ENCODE data around the gene UBE2E1. TPM values are rescaled to one million over a fixed set of nuclear protein-coding genes. Genes with fewer than 3 reads are reported as not detected.

Gene UBE2E1
- total RNA-seq, 1 donor from 2014 or later = 87.8 TPM

DNA sequence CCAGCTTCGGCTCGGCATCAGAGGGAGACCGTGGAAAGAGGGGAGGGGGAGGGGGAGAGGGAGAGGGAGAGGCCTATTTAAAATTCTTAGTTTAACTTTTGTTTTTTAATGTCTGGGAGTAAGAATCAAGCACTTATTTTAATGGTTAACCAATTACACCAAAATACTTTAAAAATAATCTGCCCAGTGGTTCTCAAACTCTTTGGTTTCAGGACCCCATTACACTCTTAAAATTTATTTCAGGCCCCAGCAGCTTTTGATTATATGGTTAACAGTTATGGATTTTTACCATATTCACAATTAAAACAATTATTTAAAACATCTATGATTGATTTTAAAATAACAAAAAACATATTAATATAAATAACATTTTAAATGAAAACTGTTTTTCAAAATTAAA is 66.6 kb downstream of the UBE2E1 start:
- Histone ChIP-seq H3K27ac (no peak overlapping the region), H3K36me3 (no peaks in the 10 kb centered on the region), H3K4me3 (no peak overlapping the region), H3K9me3 (no peaks in the 10 kb centered on the region), H3K4me1 (peaks cover 45% of the 10 kb centered on the region), H3K27me3 (ENCODE audit: low read depth) (no peaks in the 10 kb centered on the region)
- DNase-seq (no peak), ATAC-seq (no peak)
- no peak for TF ChIP-seq CTCF (IDR thresholded peaks at IDR 0.05)
- intact Hi-C loops (cut with DNase I) = no loop called here

DNA sequence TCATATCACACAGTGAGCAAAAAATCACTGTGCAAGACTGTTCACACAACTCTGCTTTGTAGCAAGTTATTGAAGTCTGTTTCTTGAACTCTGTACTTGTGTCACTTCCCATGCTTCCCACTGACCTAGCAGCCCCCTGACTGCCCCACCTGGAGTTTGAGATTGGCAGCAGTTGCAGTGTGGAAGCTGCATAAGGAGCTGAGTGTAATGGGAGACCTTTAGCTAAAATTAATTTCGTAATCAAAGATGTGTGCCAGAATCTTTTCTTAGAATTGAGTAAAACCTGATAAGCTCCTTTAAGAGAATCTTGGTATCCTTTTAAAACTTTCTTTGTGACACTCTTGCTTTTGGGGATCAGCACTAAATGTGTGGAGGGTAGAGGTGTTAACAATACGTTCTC is 68.2 kb downstream of the UBE2E1 start:
- no peak for DNase-seq
- peak in 1 of 2 donors; percentile 33 for ATAC-seq
- H3K27ac ChIP-seq = no peak overlapping the region
- no peaks in the 10 kb centered on the region for H3K36me3 ChIP-seq
- H3K4me3 ChIP-seq = no peak overlapping the region
- H3K4me1 ChIP-seq = peaks cover 36% of the 10 kb centered on the region
- no peaks in the 10 kb centered on the region for H3K27me3 ChIP-seq (ENCODE audit: low read depth)
- no peak for TF ChIP-seq CTCF (IDR thresholded peaks at IDR 0.05)
- intact Hi-C loops (cut with DNase I) = no loop called here
- no peaks in the 10 kb centered on the region for H3K9me3 ChIP-seq

DNA sequence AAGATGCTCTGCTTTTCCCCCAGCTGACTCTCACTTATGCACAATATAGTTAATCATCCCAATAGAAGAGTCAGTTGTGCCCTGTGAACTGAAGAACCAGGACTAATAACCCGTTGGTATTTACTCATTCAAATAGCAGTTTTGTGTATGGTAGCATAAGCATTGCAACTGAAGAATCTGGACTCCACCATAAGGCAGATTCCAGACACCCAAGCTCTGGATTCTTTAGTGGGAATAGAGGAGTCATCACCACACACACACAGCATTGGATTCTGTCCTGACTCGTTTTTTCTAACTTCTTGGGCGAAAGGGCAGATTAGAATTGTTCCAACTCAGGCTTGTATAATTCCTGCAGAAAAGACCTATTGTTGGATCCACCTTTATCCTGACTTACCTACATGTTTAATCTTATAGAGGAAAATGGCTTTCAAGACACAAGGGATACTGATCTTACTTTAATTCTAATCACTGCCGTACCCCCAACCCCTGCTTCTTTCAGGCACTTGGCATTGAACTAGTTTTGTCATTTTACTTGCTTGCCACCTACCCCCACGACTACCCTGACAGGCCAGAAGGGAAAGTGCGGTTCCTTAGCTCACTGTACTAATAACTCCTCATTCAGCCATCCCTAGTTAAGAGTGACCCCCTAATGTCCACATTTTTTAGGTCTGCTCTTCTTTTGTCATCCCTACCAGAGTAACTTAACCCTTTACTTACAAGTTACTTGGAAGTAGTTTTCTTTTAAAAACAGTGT is 68.8 kb downstream of the UBE2E1 start:
- TF ChIP-seq CTCF (IDR thresholded peaks at IDR 0.05) = no peak
- Histone ChIP-seq H3K27ac (no peak overlapping the region), H3K4me1 (peaks cover 36% of the 10 kb centered on the region), H3K36me3 (no peaks in the 10 kb centered on the region), H3K27me3 (ENCODE audit: low read depth) (no peaks in the 10 kb centered on the region), H3K9me3 (no peaks in the 10 kb centered on the region), H3K4me3 (no peak overlapping the region)
- ATAC-seq (no peak), DNase-seq (no peak)
- intact Hi-C loops (cut with DNase I) = no loop called here

DNA sequence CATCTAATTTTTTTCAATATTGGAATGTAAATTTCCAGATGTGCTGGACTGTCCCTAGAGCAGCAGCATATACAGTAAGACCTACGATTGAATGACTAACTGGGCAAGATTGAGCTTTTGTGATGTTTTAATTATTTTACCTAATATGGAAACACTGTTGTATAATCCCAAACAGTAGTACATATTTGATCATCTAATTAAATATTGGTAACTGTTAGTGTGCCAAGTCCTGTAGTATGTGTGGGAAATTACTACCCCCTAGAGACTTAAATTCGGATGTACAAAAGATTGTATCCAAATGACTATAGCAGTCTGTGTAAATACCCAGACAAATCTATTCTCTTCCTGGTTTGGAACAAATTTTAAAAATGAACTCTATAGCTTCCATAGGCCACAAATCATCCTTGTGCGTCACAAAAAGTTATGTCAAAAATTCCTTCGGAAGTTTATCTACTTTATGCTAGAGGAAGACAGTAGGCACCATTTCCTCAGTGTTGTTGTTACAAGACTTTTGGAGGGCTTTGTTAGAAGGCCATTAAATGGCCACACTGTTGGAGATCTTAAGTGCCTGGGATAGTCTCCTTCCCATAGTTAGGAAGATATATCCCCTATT is 69.5 kb downstream of the UBE2E1 start:
- ATAC-seq (no peak), DNase-seq (no peak)
- Histone ChIP-seq H3K4me3 (no peak overlapping the region), H3K4me1 (peaks cover 32% of the 10 kb centered on the region), H3K9me3 (no peaks in the 10 kb centered on the region), H3K27ac (no peak overlapping the region), H3K36me3 (no peaks in the 10 kb centered on the region), H3K27me3 (ENCODE audit: low read depth) (no peaks in the 10 kb centered on the region)
- intact Hi-C loops (cut with DNase I) = no loop called here
- no peak for TF ChIP-seq CTCF (IDR thresholded peaks at IDR 0.05)

DNA sequence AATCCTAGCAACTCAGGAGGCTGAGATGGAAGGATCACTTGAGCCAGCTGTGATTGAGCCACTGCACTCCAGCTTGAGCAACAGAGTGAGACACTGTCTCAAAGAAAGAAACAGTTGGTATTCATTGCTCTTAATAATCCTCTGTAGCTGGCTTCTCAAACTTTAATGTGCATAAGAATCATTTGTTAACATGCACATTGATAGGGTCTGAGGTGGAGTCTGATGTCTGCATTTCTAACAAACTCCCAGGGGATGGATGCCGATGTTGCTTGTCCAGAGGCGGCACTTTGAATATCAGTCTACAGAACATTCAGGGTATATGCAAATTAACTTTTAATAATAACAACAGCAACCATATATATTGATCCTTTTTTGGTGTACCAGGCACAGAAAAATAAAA is 71.2 kb downstream of the UBE2E1 start:
- Histone ChIP-seq H3K4me1 (peaks cover 30% of the 10 kb centered on the region), H3K27ac (no peak overlapping the region), H3K4me3 (no peak overlapping the region), H3K36me3 (no peaks in the 10 kb centered on the region), H3K27me3 (ENCODE audit: low read depth) (no peaks in the 10 kb centered on the region), H3K9me3 (no peaks in the 10 kb centered on the region)
- ATAC-seq (no peak), DNase-seq (no peak)
- no peak for TF ChIP-seq CTCF (IDR thresholded peaks at IDR 0.05)
- intact Hi-C loops (cut with DNase I) = no loop called here
